OCI-M2 (cell line): ENCODE results near the gene PRAMEF13.
"Not testable (repeated sequence)": the region's sequence is repeated elsewhere in the genome, so short reads cannot be mapped to it uniquely, and the experiment has no call there.

Source experiments
- DNase-seq: peaks from one replicate; lab custom pipeline; 2025; ENCODE audit not compliant: unreplicated experiment; lab: John Stamatoyannopoulos, UW

Gene PRAMEF13, protein sequence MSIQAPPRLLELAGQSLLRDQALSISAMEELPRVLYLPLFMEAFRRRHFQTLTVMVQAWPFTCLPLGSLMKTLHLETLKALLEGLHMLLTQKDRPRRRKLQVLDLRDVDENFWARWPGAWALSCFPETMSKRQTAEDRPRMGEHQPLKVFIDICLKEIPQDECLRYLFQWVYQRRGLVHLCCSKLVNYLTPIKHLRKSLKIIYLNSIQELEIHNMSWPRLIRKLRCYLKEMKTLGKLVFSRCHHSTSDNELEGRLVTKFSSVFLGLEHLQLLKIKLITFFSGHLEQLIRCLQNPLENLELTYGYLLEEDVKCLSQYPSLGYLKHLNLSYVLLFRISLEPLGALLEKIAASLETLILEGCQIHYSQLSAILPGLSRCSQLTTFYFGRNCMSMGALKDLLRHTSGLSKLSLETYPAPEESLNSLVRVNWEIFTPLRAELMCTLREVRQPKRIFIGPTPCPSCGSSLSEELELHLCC

DNA sequence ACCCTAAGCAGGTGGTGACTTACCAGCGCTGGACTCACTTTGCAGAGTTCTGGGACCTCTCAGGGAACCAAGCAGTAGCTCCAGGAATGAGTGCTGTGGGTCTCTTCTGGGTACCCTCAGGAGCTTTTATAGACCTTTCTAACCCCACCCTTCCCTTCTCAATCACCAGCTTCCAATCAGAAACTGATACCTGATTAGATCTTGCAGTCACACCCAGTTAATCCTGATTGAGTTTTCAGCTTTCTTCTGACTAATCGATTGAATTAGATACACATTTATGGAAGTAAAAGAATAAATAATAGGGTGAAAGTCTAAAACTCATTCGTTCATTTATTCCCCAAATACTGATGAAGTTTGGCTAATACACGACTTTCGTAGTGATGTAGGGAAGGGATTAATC lies at the start of gene PRAMEF13:
PRAMEF13 (minus strand) TSS at position 101 of the 400 bp plus-strand sequence. CDS start 1,820 bp downstream, outside the sequence.
- DNase-seq, result not testable (repeated sequence)

DNA sequence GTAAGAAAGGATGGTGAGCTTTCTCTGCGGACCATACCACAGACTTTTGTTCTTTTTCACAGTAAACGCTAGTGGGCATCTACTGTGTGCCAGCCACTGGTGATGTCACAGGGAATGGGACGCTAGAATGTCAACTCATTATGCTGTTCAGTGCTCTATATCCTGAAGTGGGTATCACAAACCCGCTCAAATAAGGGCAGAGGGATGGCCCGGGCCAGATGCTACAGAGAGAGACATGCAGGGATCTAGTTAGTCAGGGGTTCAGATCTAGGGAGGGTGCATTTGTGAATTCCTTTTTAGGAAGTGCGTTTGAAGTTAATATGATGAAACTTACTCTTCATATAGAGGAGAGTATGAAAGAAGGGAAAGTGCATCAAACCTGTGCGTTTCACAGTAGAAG lies 45.9 kb upstream of the PRAMEF13 start:
- not testable (repeated sequence) for DNase-seq

DNA sequence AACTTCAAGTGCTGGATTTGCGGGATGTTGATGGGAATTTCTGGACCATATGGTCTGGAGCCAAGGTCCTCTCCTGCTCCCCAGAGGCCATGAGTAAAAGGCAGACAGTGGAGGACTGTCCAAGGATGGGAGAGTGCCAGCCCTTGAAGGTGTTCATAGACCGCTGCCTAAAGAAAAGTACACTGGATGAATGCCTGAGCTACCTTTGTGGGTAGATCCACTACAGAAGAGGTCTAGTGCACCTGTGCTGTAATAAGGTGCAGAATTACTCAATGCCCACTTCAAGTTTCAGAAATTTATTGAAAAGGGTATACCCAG lies 45.3 kb upstream of the PRAMEF13 start:
- not testable (repeated sequence) for DNase-seq

DNA sequence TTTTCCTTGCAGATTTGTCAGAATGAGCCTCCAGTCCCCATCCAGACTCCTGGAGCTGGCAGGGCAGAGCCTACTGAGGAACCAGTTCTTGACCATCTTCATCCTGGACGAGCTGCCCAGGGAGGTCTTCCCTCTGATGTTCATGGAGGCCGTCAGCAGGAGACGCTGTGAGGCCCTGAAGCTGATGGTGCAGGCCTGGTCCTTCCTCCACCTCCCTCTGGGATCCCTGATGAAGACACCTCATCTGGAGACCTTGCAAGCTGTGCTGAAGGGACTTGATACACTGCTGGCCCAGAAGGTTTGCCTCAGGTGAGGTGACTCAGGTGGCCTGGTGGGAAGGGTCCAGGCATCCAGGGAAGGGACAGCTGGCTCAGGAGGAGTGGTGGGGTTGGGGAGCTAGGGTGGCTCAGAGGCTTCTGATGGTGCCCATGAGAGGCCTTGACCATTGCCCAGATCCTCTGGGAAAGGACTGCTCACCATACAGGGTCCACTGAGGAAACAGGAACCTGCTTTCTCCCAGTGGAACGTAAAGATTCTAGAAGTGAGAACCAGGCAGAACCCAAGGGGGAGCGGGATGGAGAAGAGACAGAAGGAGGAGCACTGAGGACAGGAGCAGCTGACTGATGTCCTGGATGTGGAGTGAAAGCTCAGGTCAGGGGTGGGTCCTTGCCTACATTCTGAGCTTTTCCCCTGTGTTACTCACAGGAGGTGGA lies 44.8 kb upstream of the PRAMEF13 start:
- not testable (repeated sequence) for DNase-seq

DNA sequence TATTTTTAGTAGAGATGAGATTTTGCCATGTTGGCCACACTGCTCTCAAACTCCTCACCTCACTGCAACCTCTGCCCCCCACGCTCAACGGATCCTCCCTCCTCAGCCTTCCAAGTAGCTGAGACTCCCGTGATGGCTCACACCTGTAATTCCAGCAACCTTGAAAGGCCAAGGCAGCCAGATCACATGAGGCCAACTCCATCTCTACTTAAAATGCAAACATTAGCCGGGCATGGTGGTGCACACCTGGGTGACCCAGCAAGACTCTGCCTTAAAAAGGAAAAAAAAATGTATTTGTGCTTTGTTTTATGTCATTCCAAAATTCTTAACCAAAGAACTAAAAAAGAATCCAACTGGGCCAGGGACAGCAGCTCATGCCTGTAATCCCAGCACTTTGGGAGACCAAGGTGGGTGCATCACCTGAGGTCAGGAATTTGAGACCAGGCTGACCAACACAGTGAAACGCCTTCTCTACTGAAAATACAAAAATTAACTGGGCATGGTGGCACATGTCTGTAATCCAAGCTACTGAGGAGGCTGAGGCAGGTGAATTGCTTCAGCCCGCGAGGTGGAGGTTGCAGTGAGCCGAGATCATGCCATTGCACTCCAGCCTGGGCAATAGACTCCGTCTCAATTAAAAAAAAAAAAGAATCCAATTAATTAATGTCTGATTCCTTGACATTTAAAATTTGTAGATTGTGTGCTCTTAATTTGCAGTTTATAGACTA lies 42.5 kb upstream of the PRAMEF13 start:
- not testable (repeated sequence) for DNase-seq

DNA sequence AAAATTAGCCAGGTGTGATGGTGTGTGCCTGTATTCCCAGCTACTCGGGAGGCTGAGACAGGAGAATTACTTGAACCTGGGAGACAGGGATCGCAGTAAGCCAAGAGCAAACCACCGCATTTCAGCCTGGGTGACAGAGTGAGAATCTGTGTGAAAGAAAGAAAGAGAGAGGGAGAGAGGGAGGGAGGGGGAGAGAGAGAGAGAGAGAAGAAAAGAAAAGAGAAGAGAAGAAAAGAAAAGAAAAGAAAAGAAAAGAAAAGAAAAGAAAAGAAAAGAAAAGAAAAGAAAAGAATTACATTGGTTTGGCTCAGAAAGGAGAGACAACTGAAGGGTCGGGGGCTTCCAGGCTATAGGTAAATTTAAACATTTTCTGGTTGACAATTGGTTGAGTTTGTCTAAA lies 38.4 kb upstream of the PRAMEF13 start:
- DNase-seq, result not testable (repeated sequence)

DNA sequence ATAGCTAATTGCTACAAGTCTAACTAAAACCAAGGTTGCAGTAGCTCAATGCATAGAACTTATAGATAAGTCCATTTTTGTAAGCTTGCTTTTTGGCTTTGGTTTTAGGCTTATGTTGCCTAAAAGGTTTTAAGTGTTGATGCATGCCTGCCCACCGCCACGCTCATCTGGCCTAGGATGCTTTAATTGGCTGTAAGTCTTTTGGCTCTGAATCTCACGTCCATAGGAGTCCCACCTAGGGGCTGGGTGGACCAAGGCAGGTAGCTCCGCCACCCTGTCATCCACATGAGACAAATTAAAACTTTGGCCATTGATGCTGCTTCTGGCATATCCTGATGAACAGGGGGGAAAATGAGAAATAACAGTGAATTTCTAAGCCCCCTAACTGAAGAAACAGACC lies 36.4 kb upstream of the PRAMEF13 start:
- not testable (repeated sequence) for DNase-seq

DNA sequence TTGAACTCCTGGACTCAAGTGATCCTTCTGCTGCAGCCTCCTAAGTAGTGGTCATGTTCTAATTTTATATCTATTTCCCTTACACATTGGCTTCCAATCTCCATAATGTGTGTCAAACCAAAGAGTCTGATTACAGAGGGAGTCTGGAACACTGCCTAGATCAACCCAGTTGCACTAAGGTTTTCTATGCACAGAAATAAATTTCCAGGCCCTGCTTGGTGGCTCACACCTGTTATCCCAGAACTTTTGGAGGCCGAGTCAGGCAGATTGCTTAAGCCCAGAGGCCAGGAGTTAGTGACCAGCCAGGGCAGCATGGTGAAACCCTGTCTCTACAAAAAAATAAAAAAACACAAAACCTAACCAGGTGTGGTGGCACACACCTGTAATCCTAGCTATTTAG lies 32.8 kb upstream of the PRAMEF13 start:
- DNase-seq, result not testable (repeated sequence)

DNA sequence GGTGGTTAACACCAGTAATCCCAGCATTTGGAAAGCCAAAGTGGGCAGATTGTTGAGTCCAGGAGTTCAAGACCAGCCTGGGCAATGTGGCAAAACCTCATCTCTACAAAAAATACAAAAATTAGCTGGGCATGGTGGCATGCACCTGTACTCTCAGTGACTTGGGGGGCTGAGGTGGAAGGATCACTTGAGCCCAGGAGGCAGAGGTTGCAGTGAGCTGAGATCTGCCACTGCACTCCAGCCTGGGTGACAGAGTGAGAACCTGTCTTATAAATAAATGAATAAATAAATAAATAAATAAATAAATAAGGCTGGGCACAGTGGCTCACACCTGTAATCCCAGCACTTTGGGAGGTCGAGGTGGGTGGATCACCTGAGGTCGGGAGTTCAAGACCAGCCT lies 30.8 kb upstream of the PRAMEF13 start:
- not testable (repeated sequence) for DNase-seq

DNA sequence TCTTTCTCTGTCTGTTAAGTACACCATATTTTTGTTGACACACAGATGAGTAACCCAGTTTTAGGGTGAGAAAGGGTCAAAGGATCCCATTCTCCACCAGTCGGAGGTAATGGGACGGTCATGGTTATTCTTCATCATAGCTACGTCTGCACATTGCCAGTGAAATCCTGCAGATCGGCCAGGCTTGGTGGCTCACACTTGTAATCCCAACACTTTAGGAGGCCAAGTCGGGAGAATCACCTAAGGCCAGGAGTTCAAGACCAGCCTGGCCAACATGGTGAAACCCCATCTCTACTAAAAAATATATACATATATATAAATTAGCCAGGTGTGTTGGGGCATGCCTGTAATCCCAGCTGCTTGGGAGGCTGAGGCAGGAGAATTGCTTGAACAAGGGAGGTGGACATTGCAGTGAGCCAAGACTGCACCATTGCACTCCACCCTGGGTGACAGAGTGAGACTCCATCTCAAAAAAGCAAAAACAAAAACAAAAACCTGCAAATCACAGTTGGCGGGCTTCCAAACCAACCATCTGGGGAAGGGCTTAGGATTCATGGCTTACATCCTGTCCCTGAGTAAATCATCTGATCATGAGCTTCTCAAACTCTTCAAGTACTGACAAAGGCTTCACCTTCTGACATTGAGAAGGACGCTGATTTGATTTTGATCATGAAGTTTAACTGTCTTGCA lies 30.0 kb upstream of the PRAMEF13 start:
- DNase-seq, result not testable (repeated sequence)

DNA sequence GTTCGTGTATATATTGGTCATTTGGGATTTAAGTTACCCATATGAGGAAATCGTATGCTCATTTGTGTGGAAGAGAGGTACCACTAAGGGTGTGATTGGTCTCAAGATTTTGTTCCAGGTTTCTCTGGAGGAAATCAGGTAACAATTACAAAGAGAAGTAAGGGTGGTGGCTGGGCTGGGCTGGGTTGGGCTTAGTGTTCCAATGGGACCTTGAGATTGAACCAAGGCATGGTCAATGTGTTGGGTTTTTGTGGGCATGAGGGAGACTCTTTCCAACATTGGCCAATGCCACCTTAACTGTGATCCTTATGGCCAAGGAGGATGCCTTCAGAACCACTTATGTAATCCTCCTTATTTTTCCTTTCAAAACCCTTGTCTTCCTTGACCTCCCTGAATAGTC lies 29.4 kb upstream of the PRAMEF13 start:
- not testable (repeated sequence) for DNase-seq

DNA sequence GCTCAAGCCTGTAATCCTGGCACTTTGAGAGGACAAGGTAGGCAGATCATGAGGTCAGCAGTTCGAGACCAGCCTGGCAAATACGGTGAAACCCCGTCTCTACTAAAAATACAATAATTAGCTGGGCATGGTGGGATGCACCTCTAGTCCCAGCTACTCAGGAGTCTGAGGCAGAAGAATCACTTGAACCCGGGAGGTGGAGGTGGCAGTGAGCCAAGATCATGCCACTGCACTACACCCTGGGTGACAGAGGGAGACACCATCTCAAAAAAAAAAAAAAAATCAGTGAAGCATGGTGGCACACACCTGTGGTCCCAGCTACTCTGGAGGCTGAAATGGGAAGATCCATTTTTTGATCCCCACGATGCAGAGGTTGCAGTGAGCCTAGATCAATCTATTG lies 28.9 kb upstream of the PRAMEF13 start:
- not testable (repeated sequence) for DNase-seq

DNA sequence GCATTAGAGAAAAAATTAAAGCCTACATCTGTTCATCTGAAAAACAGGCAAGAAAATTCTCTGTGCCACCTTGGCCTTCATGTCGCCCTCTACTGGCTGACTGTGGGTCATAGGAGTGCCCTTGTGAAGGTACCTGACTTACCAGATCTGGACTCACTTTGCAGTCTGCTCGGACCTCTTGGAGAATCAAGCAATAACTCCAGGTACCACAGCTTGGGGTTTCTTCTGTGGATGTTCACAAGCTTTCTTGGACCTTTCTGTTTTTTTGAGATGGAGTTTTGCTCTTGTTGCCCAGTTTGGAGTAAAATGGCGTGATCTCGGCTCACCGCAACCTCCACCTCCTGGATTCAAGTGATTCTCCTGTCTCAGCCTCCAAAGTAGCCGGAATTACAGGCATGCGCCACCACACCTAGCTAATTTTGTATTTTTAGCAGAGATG lies 27.2 kb upstream of the PRAMEF13 start:
- DNase-seq, result no peak

DNA sequence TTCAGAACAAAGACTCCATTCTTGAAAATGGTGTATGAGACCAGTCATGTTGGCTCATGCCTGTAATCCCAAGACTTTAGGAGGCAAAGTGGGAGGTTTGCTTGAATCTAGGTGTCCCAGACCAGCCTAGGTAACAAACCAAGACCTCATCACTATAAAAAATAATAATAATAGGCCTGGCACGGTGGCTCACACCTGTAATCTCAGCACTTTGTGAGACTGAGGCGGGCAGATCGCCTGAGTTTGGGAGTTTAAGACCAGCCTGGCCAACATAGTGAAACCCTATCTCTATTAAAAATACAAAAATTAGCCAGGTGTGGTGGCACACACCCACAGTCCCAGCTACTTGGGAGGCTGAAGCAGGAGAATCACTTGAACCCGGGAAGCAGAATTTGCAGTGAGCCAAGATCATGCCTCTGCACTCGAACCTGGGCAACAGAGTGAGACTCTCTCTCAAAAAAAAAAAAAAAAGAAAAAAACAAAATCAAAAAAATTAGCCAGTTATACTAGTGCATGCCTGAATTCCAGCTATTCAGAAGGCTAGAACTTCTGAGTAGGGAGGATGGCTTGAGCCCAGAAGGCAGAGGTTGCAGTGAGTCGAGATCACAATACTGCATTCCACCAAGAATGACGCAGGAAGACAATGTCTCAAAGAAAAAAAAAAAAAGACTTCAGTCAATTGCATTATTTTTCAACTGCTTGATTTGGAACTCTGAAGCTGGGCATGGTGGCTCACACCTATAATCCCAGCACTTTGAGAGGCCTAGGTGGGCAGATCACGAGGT lies 26.3 kb upstream of the PRAMEF13 start:
- DNase-seq, result not testable (repeated sequence)

DNA sequence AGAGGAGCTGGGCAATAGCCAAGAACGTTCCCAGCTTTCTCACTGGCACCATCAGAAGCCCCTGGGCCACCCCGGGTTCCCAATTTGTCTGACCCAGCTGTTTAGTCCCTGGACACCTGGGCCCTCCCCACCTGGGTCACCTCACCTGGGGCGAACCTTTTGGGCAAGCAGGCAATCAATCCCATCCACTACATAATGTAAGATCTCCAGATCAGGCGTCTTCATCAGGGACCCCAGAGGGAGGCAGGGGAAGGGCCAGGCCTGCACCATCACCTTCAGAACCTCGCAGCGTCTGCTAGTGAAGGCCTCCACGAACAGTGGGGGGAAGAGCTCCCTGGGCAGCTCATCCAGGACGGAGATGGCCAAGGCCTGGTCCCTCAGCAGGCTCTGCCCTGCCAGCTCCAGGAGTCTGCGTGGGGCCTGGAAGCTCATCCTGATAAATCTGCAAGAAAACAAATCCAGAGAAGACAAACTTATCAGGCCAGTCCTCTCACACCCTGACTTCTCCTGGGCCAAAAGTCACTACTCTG lies 24.5 kb upstream of the PRAMEF13 start, which contains the start of gene PRAMEF18:
PRAMEF18 (minus strand) TSS at position 480 of the 530 bp plus-strand sequence; CDS start at position 432, 48 bp downstream.
- not testable (repeated sequence) for DNase-seq

DNA sequence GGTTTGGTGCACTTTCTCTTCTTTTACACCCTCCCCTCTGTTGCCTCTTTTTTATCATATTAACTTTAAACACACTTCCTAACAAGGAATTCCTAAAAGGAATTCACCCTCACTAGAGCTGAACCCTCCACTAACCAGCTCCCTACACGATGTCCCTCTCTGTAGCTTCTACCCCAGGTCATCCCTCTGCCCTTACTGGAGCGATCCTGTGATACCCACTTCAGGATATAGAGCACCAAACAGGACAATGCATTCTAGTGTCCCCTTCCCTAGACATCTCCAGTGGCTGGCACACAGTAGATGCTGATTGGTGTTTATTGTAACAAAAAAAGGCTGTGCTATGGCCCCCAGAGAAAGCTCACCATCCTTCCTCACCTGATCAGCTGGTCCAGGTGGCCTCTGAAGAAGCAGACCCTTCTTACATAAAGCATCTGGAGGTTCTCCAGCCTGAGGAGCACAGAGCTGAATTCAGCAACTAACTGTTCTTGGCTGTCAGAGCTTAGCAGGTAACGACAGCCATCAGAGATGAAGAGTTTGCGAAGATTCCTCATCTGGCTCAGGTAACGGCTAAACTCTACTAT lies 23.4 kb upstream of the PRAMEF13 start:
- DNase-seq, result no peak

DNA sequence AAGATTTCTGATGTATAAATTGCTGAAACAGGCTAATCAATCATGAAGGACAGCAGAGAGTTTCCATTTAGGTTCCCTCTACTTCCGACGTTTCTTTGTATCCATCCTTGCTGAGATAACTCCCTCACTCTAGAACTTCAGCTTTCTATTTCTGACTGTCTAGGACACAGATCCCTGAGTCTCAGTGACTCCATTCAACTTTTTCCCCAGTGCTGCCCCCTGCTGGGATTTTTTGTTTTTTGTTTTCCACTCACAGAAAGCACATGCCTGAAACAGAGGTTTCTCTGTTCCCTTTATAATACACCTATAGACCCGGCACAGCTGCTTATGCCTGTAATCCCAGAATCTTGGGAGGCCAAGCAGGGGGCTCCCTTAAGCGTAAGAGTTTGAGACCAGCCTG lies 21.6 kb upstream of the PRAMEF13 start:
- not testable (repeated sequence) for DNase-seq

DNA sequence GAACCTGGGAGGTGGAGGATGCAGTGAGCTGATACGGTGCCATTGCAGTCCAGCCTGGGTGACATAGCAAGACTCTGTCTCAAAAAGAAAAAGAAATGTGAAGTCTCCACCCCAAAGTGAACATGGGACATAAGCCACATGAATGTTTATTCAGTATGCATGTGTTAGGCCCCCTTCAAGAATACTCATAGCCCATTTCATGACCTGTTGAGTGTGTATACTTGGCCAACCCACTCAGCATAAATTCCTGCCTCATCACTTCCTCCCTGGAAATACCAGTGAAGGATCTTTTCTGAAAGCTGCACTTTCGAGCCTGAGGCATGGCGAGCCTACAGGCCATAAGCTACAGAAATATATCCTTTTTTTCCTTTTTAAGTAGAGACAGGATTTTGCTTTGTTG lies 18.0 kb upstream of the PRAMEF13 start:
- not testable (repeated sequence) for DNase-seq

DNA sequence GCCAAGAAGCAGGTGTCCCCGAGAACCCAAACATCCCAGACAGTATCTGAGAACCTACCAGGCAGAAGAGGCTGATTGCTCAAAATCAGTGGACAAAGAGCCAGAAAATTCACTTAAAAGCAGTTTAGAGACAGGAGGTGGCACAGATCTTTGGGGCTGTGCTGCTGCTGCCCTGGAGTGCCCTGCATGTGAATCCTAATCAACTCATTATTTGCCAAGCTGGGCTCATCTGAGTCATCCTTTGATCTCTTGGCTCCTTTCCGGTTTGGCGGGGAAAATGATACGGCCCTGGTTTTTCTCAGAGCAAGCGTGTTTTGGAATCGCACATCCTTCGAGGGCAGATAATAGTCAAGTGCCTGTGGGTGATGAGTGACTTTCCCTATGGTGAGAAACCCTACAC lies 15.4 kb upstream of the PRAMEF13 start:
- not testable (repeated sequence) for DNase-seq
